NB4 (cell line): Measurements from ENCODE around the gene STAP1.
"Not testable (repeated sequence)": the region's sequence is repeated elsewhere in the genome, so short reads cannot be mapped to it uniquely, and the experiment has no call there.

Experiments used
- DNase-seq: peaks from one replicate; pipeline ENCODE4 v3.0.0; 2010; ENCODE audit warnings: low read depth
- H3K4me3 ChIP-seq: one replicate; pipeline ENCODE4 v1.5.1; 2011; ENCODE audit warnings: mild to moderate bottlenecking, low read depth, low read length, moderate library complexity
- MYC ChIP-seq: IDR thresholded peaks from 2 replicates; pipeline ENCODE4 v1.6.1; 2011; ENCODE audit warnings: low read depth, low read length
- POLR2A ChIP-seq: IDR thresholded peaks from 2 replicates; pipeline ENCODE4 v1.6.1; 2011; ENCODE audit warnings: mild to moderate bottlenecking; ENCODE audit not compliant: insufficient read length; ENCODE audit errors: extremely low read depth
- TF ChIP-seq, protein P1 (sequence below): IDR thresholded peaks from one replicate; pipeline ENCODE4 v1.5.1; 2012; ENCODE audit warnings: low read depth, low read length
- TF ChIP-seq, protein P2 (sequence below): IDR thresholded peaks from 2 replicates; pipeline ENCODE4 v1.6.1; 2011; ENCODE audit warnings: low read depth, low read length

STAP1 gene

DNA sequence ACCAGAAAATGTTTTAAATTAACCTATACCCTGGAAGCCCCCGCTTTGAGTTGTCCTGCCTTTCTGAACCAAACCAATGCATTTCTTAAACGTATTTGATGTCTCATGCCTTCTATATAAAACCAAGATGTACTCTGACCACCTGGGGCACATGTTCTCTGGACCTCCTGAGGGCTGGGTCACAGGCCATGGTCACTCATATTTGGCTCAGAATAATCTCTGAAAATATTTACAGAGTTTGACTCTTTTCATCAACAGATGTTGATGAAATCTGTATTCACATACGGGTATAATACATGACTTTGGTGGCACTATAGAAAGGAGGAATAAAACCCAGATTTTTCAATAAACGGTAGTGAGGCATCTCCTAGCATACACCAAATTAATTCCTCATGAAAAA is 55.7 kb downstream of the STAP1 start:
- DNase-seq, result no peak
- H3K4me3 ChIP-seq, result no peak overlapping the region
- TF ChIP-seq, protein P1, sequence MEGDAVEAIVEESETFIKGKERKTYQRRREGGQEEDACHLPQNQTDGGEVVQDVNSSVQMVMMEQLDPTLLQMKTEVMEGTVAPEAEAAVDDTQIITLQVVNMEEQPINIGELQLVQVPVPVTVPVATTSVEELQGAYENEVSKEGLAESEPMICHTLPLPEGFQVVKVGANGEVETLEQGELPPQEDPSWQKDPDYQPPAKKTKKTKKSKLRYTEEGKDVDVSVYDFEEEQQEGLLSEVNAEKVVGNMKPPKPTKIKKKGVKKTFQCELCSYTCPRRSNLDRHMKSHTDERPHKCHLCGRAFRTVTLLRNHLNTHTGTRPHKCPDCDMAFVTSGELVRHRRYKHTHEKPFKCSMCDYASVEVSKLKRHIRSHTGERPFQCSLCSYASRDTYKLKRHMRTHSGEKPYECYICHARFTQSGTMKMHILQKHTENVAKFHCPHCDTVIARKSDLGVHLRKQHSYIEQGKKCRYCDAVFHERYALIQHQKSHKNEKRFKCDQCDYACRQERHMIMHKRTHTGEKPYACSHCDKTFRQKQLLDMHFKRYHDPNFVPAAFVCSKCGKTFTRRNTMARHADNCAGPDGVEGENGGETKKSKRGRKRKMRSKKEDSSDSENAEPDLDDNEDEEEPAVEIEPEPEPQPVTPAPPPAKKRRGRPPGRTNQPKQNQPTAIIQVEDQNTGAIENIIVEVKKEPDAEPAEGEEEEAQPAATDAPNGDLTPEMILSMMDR, result no peak
- TF ChIP-seq MYC (no peak), POLR2A (no peak)
- TF ChIP-seq, protein P2, sequence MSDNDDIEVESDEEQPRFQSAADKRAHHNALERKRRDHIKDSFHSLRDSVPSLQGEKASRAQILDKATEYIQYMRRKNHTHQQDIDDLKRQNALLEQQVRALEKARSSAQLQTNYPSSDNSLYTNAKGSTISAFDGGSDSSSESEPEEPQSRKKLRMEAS, result no peak

DNA sequence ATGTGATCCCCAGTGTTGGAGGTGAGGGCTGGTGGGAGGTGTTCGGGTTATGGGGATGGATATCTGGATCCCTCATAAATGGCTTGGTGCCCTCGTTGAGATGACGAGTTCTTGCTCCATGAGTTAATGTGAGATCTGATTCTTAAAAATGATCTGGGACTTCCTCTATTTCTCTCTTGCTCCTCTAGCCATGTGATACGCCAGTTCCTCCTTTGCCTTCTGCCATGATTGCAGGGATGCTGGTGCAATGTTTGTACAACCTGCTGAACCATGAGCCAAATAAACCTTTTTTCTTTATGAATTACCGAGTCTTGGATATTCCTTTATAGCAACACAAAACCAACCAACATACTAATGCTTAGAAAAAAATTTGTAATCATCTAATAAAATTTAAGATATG is 56.6 kb downstream of the STAP1 start:
- H3K4me3 ChIP-seq, result no peak overlapping the region
- DNase-seq, result peak; percentile 10
- no peak for TF ChIP-seq MYC

GRCh38 chr4:67616478-67616877 is 58.0 kb downstream of the STAP1 start:
- no peak overlapping the region for H3K4me3 ChIP-seq
- TF ChIP-seq, protein P1, result no peak
- DNase-seq, result no peak

DNA sequence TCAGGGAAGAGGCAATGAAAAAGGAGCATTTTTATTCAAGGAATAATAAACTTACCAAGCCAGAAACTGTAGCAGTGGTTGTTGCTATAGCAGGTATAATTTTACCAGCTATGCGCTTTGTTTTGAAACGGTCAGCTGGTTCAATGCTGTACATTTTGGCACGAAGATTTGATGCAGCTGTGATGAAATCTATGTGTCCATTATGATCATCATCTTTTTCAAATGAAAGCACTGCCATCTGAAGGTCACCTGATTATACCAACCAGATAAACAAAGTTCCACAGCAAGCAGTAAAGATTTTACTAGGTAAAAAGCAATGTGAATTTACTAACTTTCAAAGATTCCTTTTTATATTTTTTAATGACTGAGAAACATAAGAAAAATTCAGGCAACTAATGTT is 66.4 kb downstream of the STAP1 start:
- H3K4me3 ChIP-seq, result no peak overlapping the region
- no peak for TF ChIP-seq MYC
- TF ChIP-seq, protein P2, result no peak
- TF ChIP-seq, protein P1, result no peak
- TF ChIP-seq POLR2A, result no peak
- DNase-seq, result no peak

DNA sequence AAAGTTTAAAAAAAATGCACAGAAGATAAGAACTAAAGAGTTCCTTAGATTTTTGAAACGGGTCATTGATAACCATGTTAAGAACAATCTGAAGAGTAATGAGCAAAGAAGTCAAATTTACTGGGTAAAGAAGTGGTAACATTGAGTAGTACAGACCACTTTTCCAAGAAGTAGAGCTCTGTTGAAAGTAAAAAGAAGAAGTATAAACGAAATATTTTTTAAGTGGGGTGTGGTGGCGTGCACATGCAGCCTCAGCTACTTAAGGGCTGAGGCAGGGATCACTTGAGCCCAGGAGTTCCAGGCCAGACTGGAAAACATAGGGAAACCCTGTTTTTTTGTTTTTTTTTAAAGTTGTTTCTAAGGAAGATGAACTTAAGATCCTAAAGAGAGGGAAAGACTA is 74.0 kb downstream of the STAP1 start:
- no peak overlapping the region for H3K4me3 ChIP-seq
- peak; percentile 17 for DNase-seq
- TF ChIP-seq POLR2A (no peak), MYC (no peak)
- TF ChIP-seq, protein P2, result no peak
- TF ChIP-seq, protein P1, result no peak

GRCh38 chr4:67634741-67635140 is 76.2 kb downstream of the STAP1 start:
- no peak for TF ChIP-seq MYC
- TF ChIP-seq, protein P1, result no peak
- TF ChIP-seq POLR2A, result no peak
- TF ChIP-seq, protein P2, result no peak
- no peak overlapping the region for H3K4me3 ChIP-seq
- no peak for DNase-seq

DNA sequence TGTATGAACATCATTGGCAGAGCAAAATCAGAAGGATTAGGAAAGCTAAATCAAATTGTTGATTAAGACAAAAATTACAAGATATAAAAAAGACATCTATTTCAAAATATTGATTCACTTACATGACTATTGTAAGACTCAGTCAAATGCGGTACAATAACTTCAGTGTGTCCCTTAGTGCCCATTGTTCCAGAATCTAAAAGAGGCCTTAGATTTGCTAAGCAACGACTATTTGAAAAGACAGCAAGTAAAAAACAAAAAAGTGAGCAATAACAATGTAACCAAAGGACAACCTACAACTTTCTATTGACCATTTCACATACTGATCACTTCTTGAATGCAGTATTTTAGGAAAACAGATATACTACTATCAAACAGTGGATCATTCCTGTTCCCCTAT is 76.8 kb downstream of the STAP1 start:
- DNase-seq, result no peak
- no peak for TF ChIP-seq MYC
- TF ChIP-seq, protein P1, result no peak
- TF ChIP-seq, protein P2, result no peak
- no peak for TF ChIP-seq POLR2A
- no peak overlapping the region for H3K4me3 ChIP-seq

DNA sequence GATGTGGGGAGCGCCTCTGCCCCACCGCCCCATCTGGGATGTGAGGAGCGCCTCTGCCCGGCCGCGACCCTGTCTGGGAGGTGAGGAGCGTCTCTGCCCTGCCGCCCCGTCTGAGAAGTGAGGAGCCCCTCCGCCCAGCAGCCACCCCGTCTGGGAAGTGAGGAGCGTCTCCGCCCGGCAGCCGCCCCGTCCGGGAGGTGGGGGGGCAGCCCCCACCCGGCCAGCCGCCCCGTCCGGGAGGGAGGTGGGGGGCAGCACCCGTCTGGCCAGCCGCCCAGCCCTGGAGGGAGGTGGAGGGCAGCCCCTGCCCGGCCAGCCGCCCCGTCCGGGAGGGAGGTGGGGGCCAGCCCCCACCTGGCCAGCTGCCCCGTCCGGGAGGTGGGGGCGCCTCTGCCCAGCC is 78.5 kb downstream of the STAP1 start:
- not testable (repeated sequence) for DNase-seq

More for the DNA sequence above, 78.5 kb downstream of the STAP1 start:
- not testable (repeated sequence) for H3K4me3 ChIP-seq
